OCI-LY1 (cell line): Measurements from ENCODE around the gene DDHD1.

Experiments used
- H2AFZ ChIP-seq: fragments of 200-600 bp; sonication (generic), shearing (Covaris generic); 2 replicates; pipeline ENCODE4 v1.6.0; 2014; ENCODE audit warnings: antibody characterized with exemption, mild to moderate bottlenecking, low read length
- H3F3A ChIP-seq: fragments of 200-600 bp; sonication (generic), shearing (Covaris generic); 2 replicates; pipeline ENCODE4 v1.6.0; 2014; ENCODE audit warnings: mild to moderate bottlenecking, antibody characterized with exemption, low read length, moderate library complexity; ENCODE audit not compliant: insufficient read depth
- H3K27ac ChIP-seq: fragments of 200-600 bp; sonication (generic); 2 replicates; pipeline ENCODE4 v1.5.1; 2014; ENCODE audit warnings: low read length, mixed run types, mild to moderate bottlenecking, low read depth; ENCODE audit not compliant: poor library complexity, severe bottlenecking
- H3K27me3 ChIP-seq: fragments of 200-600 bp; sonication (generic); 2 replicates; pipeline ENCODE4 v1.6.0; 2014; ENCODE audit warnings: antibody characterized with exemption, mild to moderate bottlenecking, low read length, moderate library complexity; ENCODE audit not compliant: insufficient read depth
- H3K36me3 ChIP-seq: fragments of 200-600 bp; sonication (generic); 2 replicates; pipeline ENCODE4 v1.6.1; 2014; ENCODE audit warnings: mild to moderate bottlenecking, antibody characterized with exemption, low read length, moderate library complexity, mixed read lengths; ENCODE audit not compliant: insufficient read depth
- H3K4me1 ChIP-seq: fragments of 200-600 bp; sonication (generic); 2 replicates; pipeline ENCODE4 v1.5.1; 2014; ENCODE audit warnings: mild to moderate bottlenecking, low read length, moderate library complexity; ENCODE audit not compliant: insufficient read depth, severe bottlenecking
- H3K4me2 ChIP-seq: fragments of 200-600 bp; sonication (generic), shearing (Covaris generic); 2 replicates; pipeline ENCODE4 v1.6.1; 2014; ENCODE audit warnings: low read length
- H3K4me3 ChIP-seq: fragments of 200-600 bp; sonication (generic); 2 replicates; pipeline ENCODE4 v1.5.1; 2014; ENCODE audit warnings: low read length, low read depth, mild to moderate bottlenecking, mixed read lengths; ENCODE audit not compliant: poor library complexity, severe bottlenecking
- H3K79me2 ChIP-seq: fragments of 200-600 bp; shearing (Covaris generic); 2 replicates; pipeline ENCODE4 v1.6.1; 2016; ENCODE audit warnings: mixed run types, low read length, mixed read lengths; ENCODE audit not compliant: insufficient read depth
- H3K9ac ChIP-seq: fragments of 200-600 bp; sonication (generic), shearing (Covaris generic); 2 replicates; pipeline ENCODE4 v1.6.1; 2014; ENCODE audit warnings: mild to moderate bottlenecking, low read length, mixed read lengths
- H3K9me2 ChIP-seq: fragments of 200-600 bp; sonication (generic), shearing (Covaris generic); 2 replicates; pipeline ENCODE4 v1.6.1; 2014; ENCODE audit warnings: low read depth, mild to moderate bottlenecking, low read length, mixed read lengths
- H3K9me3 ChIP-seq: fragments of 200-600 bp; shearing (Covaris generic); 2 replicates; pipeline ENCODE4 v1.6.1; 2014; ENCODE audit warnings: low read length, mixed read lengths
- H4K20me1 ChIP-seq: fragments of 200-600 bp; sonication (generic), shearing (Covaris generic); 2 replicates; pipeline ENCODE4 v1.6.0; 2016; ENCODE audit warnings: mild to moderate bottlenecking, low read length; ENCODE audit not compliant: insufficient read depth
- EZH2 ChIP-seq: fragments of 200-600 bp; sonication (generic), shearing (Covaris generic); IDR thresholded peaks from 2 replicates; pipeline ENCODE4 v1.8.0; 2017; ENCODE audit warnings: borderline replicate concordance, mixed run types, mild to moderate bottlenecking, antibody characterized with exemption, low read length, moderate library complexity, mixed read lengths
- TF ChIP-seq, protein P1 (sequence below): fragments of 200-600 bp; sonication (generic), shearing (Covaris generic); IDR thresholded peaks from 2 replicates; pipeline ENCODE4 v1.5.1; 2017; ENCODE audit warnings: mild to moderate bottlenecking, antibody characterized with exemption, low read length, moderate library complexity, mixed read lengths

Gene DDHD1

DNA sequence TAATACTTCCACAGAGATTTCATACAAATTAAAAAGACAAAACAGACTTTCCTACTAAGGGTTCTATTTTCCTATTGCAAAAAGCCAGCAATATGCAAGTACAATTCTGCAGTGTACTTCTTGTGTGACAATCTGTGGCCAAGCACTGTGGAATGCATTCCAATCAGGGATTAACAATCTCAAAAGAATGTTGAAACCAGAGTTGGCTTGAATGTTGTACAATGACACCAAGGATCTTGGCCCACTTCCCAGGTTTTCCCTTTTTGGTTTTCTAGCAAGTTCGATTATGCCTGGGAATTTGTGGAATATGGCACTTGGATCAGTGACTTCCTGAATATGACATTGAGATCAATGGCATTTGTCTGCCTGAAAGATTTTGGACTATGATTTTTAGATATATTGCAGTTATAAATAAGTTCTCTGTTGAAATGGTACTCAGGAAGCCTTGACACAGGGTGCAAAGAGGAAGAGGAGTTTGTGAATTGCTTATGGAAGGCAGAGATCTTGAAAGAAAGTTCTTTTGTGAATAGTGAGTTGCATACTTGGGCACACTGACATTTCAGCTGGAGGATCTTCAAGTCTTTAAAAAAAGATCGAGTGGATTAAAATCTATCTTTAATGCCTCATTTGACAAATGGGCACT, 120.8 kb downstream of the DDHD1 start:
- no peak overlapping the region for H3K4me3 ChIP-seq
- no peaks in the 10 kb centered on the region for H4K20me1 ChIP-seq

DNA sequence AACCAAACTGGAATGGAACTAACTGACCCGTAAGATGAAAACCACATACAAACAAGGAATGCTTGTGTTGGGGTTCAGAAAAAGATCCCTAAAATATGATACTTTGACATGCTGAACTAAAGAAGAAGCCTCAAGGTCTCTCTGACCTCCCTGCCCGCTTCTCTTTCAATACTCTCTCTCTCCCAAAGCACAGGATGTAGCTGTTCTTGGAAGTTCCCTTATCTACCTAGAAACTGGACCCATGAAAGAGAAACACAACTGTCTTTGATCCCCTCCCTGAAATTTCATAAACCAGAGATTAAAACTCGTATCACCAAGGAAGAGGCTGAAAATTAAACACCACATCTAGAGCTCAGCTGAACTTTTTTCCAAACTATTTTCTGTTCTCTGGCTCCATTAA, 125.6 kb downstream of the DDHD1 start:
- Histone ChIP-seq H3K9me2 (no peaks in the 10 kb centered on the region), H2AFZ (no peak overlapping the region), H3K9ac (no peak overlapping the region), H3K27ac (no peak overlapping the region), H3K36me3 (no peaks in the 10 kb centered on the region), H3K4me1 (no peaks in the 10 kb centered on the region), H4K20me1 (no peaks in the 10 kb centered on the region), H3K79me2 (no peaks in the 10 kb centered on the region), H3K27me3 (no peaks in the 10 kb centered on the region), H3K9me3 (no peaks in the 10 kb centered on the region), H3K4me3 (no peak overlapping the region), H3K4me2 (no peak overlapping the region), H3F3A (no peaks in the 10 kb centered on the region)
- TF ChIP-seq EZH2: no peak
- TF ChIP-seq, protein P1, sequence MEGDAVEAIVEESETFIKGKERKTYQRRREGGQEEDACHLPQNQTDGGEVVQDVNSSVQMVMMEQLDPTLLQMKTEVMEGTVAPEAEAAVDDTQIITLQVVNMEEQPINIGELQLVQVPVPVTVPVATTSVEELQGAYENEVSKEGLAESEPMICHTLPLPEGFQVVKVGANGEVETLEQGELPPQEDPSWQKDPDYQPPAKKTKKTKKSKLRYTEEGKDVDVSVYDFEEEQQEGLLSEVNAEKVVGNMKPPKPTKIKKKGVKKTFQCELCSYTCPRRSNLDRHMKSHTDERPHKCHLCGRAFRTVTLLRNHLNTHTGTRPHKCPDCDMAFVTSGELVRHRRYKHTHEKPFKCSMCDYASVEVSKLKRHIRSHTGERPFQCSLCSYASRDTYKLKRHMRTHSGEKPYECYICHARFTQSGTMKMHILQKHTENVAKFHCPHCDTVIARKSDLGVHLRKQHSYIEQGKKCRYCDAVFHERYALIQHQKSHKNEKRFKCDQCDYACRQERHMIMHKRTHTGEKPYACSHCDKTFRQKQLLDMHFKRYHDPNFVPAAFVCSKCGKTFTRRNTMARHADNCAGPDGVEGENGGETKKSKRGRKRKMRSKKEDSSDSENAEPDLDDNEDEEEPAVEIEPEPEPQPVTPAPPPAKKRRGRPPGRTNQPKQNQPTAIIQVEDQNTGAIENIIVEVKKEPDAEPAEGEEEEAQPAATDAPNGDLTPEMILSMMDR: no peak

More for the DNA sequence above, 120.8 kb downstream of the DDHD1 start:
- H3K27ac ChIP-seq: no peak overlapping the region
- H3K4me1 ChIP-seq: no peaks in the 10 kb centered on the region
- H3K9me3 ChIP-seq: no peaks in the 10 kb centered on the region
- no peaks in the 10 kb centered on the region for H3K9me2 ChIP-seq
- H3K4me2 ChIP-seq: no peak overlapping the region
- no peaks in the 10 kb centered on the region for H3F3A ChIP-seq
- H3K79me2 ChIP-seq: no peaks in the 10 kb centered on the region
- no peaks in the 10 kb centered on the region for H3K27me3 ChIP-seq
- TF ChIP-seq, protein P1: no peak
- TF ChIP-seq EZH2: no peak
- peaks cover 9% of the 10 kb centered on the region for H3K36me3 ChIP-seq
- no peak overlapping the region for H3K9ac ChIP-seq
- no peak overlapping the region for H2AFZ ChIP-seq

DNA sequence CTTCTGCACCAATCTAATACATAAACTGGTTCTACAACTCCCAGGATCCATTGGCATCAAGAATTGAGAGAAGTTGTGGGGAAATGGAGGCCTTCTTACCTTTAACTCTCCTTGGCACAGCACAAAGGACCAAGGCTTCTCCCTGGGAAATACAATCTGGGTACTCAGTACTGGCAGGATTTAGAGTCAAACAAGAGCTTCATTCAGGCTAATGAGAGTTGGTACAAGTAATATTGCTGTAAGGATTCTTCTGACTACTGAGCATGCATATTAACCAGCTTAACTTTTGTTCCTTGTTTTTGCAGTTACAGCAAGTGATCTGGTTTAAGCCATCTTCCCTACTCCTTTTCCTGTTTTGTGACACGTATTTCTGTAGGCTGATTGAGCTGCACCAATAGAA, 126.1 kb downstream of the DDHD1 start:
- Histone ChIP-seq H3K27ac (no peak overlapping the region), H3K36me3 (no peaks in the 10 kb centered on the region), H3K9me3 (no peaks in the 10 kb centered on the region), H3K9ac (no peak overlapping the region), H3K4me1 (no peaks in the 10 kb centered on the region), H3F3A (no peaks in the 10 kb centered on the region), H3K27me3 (no peaks in the 10 kb centered on the region), H3K9me2 (no peaks in the 10 kb centered on the region), H3K79me2 (no peaks in the 10 kb centered on the region), H4K20me1 (no peaks in the 10 kb centered on the region), H2AFZ (no peak overlapping the region), H3K4me2 (no peak overlapping the region), H3K4me3 (no peak overlapping the region)
- TF ChIP-seq, protein P1: no peak
- no peak for TF ChIP-seq EZH2
